ENCODE data around the gene CFAP20DC. TPM values are rescaled to one million over a fixed set of nuclear protein-coding genes. Genes with fewer than 3 reads are reported as not detected.
"Not testable (repeated sequence)": the region's sequence is repeated elsewhere in the genome, so short reads cannot be mapped to it uniquely, and the experiment has no call there.

CFAP20DC gene
- 4.2 TPM for total RNA-seq (ENCODE audit: unreplicated experiment)
- long read RNA-seq, partial matches to known transcripts, result 1 of 5 reads
- long read RNA-seq, other reads (novel, unspliced or antisense), result 3 of 5 reads

DNA sequence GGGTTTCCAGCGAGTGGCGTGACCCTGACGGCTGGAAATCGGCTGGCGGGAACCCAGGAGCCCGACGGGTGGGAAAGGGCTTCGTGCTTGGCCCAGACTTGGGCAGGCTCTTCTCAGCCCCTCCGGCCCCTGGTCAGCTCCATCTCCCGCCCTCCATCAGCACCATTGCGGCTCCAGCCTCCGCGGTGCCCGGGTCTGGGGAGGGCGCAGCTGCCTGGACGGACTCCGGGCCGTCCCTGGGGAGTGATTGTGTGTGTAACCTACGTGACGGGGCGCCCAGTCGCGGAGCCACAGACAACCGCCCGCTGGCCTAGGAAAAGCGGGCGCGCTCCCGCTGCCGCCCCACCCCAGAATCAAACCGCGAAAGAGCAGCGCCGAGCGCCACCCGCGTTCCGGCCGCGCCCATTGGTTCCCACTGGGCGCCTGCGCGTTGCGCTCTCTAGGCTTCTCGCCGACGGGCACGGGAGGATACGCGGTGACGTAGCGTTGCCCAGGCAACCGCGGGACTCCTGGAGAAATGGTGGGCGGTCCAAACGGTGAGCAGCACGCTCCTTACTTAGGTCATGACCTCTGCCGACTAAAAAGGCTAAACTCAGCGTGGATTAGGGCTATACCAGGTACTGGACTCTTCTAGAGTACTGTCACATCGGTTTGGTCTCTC, at the start of gene CFAP20DC:
Gene CFAP20DC (minus strand): TSS at position 355 of the 661 bp plus-strand sequence. CDS start 394 bp downstream, outside the sequence.
- TF ChIP-seq, protein P1, sequence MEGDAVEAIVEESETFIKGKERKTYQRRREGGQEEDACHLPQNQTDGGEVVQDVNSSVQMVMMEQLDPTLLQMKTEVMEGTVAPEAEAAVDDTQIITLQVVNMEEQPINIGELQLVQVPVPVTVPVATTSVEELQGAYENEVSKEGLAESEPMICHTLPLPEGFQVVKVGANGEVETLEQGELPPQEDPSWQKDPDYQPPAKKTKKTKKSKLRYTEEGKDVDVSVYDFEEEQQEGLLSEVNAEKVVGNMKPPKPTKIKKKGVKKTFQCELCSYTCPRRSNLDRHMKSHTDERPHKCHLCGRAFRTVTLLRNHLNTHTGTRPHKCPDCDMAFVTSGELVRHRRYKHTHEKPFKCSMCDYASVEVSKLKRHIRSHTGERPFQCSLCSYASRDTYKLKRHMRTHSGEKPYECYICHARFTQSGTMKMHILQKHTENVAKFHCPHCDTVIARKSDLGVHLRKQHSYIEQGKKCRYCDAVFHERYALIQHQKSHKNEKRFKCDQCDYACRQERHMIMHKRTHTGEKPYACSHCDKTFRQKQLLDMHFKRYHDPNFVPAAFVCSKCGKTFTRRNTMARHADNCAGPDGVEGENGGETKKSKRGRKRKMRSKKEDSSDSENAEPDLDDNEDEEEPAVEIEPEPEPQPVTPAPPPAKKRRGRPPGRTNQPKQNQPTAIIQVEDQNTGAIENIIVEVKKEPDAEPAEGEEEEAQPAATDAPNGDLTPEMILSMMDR (IDR thresholded peaks at IDR 0.05; ENCODE audit: unreplicated experiment), result no peak
- DNase-seq (ENCODE audit: low spot score), result peak; percentile 92
- Mint-ChIP-seq H3K4me3 (ENCODE audit: unreplicated experiment) (peak within 1 kb of the TSS; percentile 85), H3K36me3 (ENCODE audit: low read depth, unreplicated experiment) (no peaks in the 10 kb centered on the region), H3K27me3 (ENCODE audit: unreplicated experiment) (peaks cover 1% of the 10 kb centered on the region), H3K4me1 (ENCODE audit: unreplicated experiment) (peaks cover 3% of the 10 kb centered on the region), H3K9me3 (ENCODE audit: unreplicated experiment) (no peaks in the 10 kb centered on the region), H3K27ac (ENCODE audit: unreplicated experiment) (peak within 1 kb of the TSS; percentile 90)

DNA sequence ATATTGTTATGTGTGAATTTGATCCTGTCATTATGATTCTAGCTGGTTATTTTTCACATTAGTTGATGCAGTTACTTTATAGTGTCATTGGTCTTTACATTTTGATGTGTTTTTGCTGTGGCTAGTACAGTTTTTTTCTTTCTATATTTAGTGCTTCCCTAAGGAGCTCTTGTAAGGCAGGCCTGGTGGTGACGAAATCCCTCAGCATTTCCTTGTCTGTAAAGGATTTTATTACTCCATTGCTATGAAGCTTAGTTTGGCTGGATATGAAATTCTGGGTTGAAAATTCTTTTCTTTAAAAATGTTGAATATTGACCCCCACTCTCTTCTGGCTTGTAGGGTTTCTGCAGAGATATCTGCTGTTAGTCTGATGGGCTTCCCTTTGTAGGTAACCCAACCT, 48.7 kb upstream of the CFAP20DC start:
- not testable (repeated sequence) for H3K36me3 Mint-ChIP-seq (ENCODE audit: low read depth, unreplicated experiment); H3K4me3 Mint-ChIP-seq (ENCODE audit: unreplicated experiment); DNase-seq (ENCODE audit: low spot score); H3K9me3 Mint-ChIP-seq (ENCODE audit: unreplicated experiment); H3K4me1 Mint-ChIP-seq (ENCODE audit: unreplicated experiment); H3K27ac Mint-ChIP-seq (ENCODE audit: unreplicated experiment); H3K27me3 Mint-ChIP-seq (ENCODE audit: unreplicated experiment)

DNA sequence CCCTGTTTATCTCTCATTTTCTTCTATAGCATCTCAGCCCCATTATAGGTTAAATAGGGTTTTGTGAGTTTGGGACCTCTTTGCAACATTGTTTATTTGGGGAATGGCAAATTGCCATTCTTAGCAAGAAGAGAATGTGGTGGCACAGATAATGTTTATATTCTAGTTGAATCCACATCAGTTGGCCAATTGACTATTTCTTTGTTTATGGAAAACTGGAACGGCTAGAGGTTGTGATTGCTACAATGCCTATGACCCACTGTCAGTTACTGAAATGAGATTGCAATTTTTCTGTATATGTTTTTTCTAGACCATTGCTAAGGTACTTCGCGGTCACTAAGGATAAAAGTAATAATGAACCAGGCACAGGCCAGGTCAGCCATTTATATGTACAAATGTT, 44.6 kb upstream of the CFAP20DC start:
- Mint-ChIP-seq H3K4me3 (ENCODE audit: unreplicated experiment) (no peak overlapping the region), H3K36me3 (ENCODE audit: low read depth, unreplicated experiment) (no peaks in the 10 kb centered on the region), H3K27me3 (ENCODE audit: unreplicated experiment) (peaks cover 2% of the 10 kb centered on the region), H3K27ac (ENCODE audit: unreplicated experiment) (no peak overlapping the region), H3K9me3 (ENCODE audit: unreplicated experiment) (peaks cover 3% of the 10 kb centered on the region), H3K4me1 (ENCODE audit: unreplicated experiment) (no peaks in the 10 kb centered on the region)
- DNase-seq (ENCODE audit: low spot score), result no peak
- TF ChIP-seq, protein P1 (IDR thresholded peaks at IDR 0.05; ENCODE audit: unreplicated experiment), result no peak

DNA sequence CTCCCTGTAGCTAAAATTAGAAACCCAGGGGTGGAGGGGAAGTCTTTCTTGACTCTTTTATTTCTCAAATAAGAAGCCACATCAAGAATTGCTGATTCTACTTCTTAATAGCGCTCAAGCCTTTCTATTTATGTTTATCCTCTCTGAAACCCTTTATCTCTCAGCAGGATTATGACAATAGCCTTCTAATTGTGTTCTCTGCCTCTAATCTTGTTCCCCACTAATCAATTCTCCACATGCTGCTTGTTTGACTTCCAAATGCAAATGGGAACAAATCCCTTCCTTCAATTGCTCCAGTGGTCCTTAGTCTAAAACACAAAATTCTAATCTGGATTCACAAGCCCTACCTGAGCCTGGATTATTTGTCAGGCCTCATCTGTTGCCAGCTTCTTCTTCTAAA, 43.7 kb upstream of the CFAP20DC start:
- Mint-ChIP-seq H3K27ac (ENCODE audit: unreplicated experiment) (no peak overlapping the region), H3K4me1 (ENCODE audit: unreplicated experiment) (no peaks in the 10 kb centered on the region), H3K36me3 (ENCODE audit: low read depth, unreplicated experiment) (no peaks in the 10 kb centered on the region), H3K9me3 (ENCODE audit: unreplicated experiment) (peaks cover 3% of the 10 kb centered on the region), H3K4me3 (ENCODE audit: unreplicated experiment) (no peak overlapping the region), H3K27me3 (ENCODE audit: unreplicated experiment) (peaks cover 2% of the 10 kb centered on the region)
- DNase-seq (ENCODE audit: low spot score), result no peak
- TF ChIP-seq, protein P1 (IDR thresholded peaks at IDR 0.05; ENCODE audit: unreplicated experiment), result no peak

DNA sequence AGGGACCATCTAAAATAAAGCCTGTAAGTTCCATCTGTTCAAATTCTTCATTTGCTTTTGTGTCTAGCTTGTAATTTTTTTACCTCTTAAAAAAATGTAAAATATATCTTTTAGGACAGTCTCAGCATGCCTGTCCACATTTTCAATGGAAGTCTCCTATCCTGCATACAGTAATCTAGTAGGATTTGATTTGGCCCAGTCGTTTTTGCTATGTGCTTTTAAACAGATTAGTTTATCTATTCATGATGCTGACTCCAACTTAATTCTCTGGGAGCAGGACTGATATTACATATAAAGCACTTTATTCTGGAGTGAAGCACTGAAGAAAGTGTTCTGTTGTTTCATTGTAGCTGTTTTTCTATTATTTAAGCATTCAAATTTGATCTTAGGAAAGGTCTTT, 38.9 kb upstream of the CFAP20DC start:
- no peaks in the 10 kb centered on the region for H3K36me3 Mint-ChIP-seq (ENCODE audit: low read depth, unreplicated experiment)
- no peaks in the 10 kb centered on the region for H3K27me3 Mint-ChIP-seq (ENCODE audit: unreplicated experiment)
- DNase-seq (ENCODE audit: low spot score), result no peak
- TF ChIP-seq, protein P1 (IDR thresholded peaks at IDR 0.05; ENCODE audit: unreplicated experiment), result no peak
- no peak overlapping the region for H3K4me3 Mint-ChIP-seq (ENCODE audit: unreplicated experiment)
- H3K4me1 Mint-ChIP-seq (ENCODE audit: unreplicated experiment), result no peaks in the 10 kb centered on the region
- no peak overlapping the region for H3K27ac Mint-ChIP-seq (ENCODE audit: unreplicated experiment)
- no peaks in the 10 kb centered on the region for H3K9me3 Mint-ChIP-seq (ENCODE audit: unreplicated experiment)
